Suprapubic skin (tissue), 4 donors: ENCODE results near the gene C1D. TPM values are rescaled to one million over a fixed set of nuclear protein-coding genes. Genes with fewer than 3 reads are reported as not detected.
"Not testable (repeated sequence)": the region's sequence is repeated elsewhere in the genome, so short reads cannot be mapped to it uniquely, and the experiment has no call there.

ENCODE experiments used
- DNase-seq, 2 donors: peaks; one replicate each; pipeline ENCODE4 v3.0.0-alpha.2; 2019; ENCODE audit warnings: low spot score in 2 of 2
- H3K27ac ChIP-seq: fragments of 200-600 bp; sonication (generic); one replicate; pipeline ENCODE4 v1.5.1; 2019
- H3K27me3 ChIP-seq: fragments of 200-600 bp; sonication (generic); one replicate; pipeline ENCODE4 v1.5.1; 2019
- H3K36me3 ChIP-seq: fragments of 200-600 bp; sonication (generic); one replicate; pipeline ENCODE4 v1.5.1; 2019
- H3K4me1 ChIP-seq: fragments of 200-600 bp; sonication (generic); one replicate; pipeline ENCODE4 v1.5.1; 2019
- H3K4me3 ChIP-seq: fragments of 200-600 bp; sonication (generic); one replicate; pipeline ENCODE4 v1.5.1; 2019; ENCODE audit warnings: mild to moderate bottlenecking
- H3K9me3 ChIP-seq: fragments of 200-600 bp; sonication (generic); one replicate; pipeline ENCODE4 v1.5.1; 2019
- CTCF ChIP-seq, 2 donors: fragments of 200-600 bp in 1 of 2; fragments of 450-650 bp in 1 of 2; sonication (generic) in 1 of 2; IDR thresholded peaks; one replicate each; pipeline ENCODE4 v1.5.1; 2016 to 2019; ENCODE audit warnings: antibody characterized with exemption in 2 of 2, mild to moderate bottlenecking in 1 of 2, moderate library complexity in 1 of 2
- EP300 ChIP-seq: sonication (generic); formaldehyde crosslinking; IDR thresholded peaks from one replicate; pipeline ENCODE4 v1.6.1; 2017; ENCODE audit warnings: antibody characterized with exemption
- POLR2A ChIP-seq, 2 donors: fragments of 450-650 bp; IDR thresholded peaks; one replicate each; pipeline ENCODE4 v1.6.1; 2017; ENCODE audit warnings: antibody characterized with exemption in 2 of 2, mild to moderate bottlenecking in 2 of 2, moderate library complexity in 2 of 2
- POLR2AphosphoS5 ChIP-seq, 3 donors: sonication (generic); formaldehyde crosslinking; IDR thresholded peaks; one replicate each; pipeline ENCODE4 v1.6.1; 2017; ENCODE audit warnings: antibody characterized with exemption in 3 of 3
- WGBS: methylation state at CpG from one replicate; pipeline ENCODE4 v1.1.5; 2018; 5-methylcytosine and 5-hydroxymethylcytosine counted together
- total RNA-seq, 4 donors: library from RNA; depleted of rRNA; stranded (reverse); fragments of >200 nt; gene quantifications; one replicate each; pipeline ENCODE4 v1.1.0, GENCODE V29; 2016

The C1D gene
- total RNA-seq, 4 donors from 2014 or later, result 19.8 to 28.4 (median 26.4) TPM

- Histone ChIP-seq H3K27ac (no peak overlapping the region), H3K4me3 (no peak overlapping the region), H3K4me1 (peaks cover 7% of the 10 kb centered on the region), H3K27me3 (no peaks in the 10 kb centered on the region), H3K36me3 (no peaks in the 10 kb centered on the region), H3K9me3 (no peaks in the 10 kb centered on the region)
- 73% methylated on average over 6 of the region's 6 CpGs for WGBS
- TF ChIP-seq EP300 (no peak), CTCF (IDR thresholded peaks at IDR 0.05) (no peak), POLR2A (IDR thresholded peaks at IDR 0.05) (no peak), POLR2AphosphoS5 (IDR thresholded peaks at IDR 0.05) (no peak)
- no peak for DNase-seq
These were observed 65.9 kb downstream of the C1D start for GRCh38 chr2:67996772-67997527.

- H3K4me1 ChIP-seq, result peaks cover 7% of the 10 kb centered on the region
- TF ChIP-seq CTCF (IDR thresholded peaks at IDR 0.05) (no peak), POLR2AphosphoS5 (IDR thresholded peaks at IDR 0.05) (no peak), POLR2A (IDR thresholded peaks at IDR 0.05) (no peak), EP300 (no peak)
- no peak overlapping the region for H3K4me3 ChIP-seq
- WGBS, result 92% methylated on average over 1 of the region's 1 CpG
- H3K27me3 ChIP-seq, result no peaks in the 10 kb centered on the region
- no peak for DNase-seq
- no peak overlapping the region for H3K27ac ChIP-seq
- no peaks in the 10 kb centered on the region for H3K36me3 ChIP-seq
- H3K9me3 ChIP-seq, result no peaks in the 10 kb centered on the region
These were observed 68.1 kb downstream of the C1D start for GRCh38 chr2:67994716-67995115.

GRCh38 chr2:67994069-67994468, 68.7 kb downstream of the C1D start:
- not testable (repeated sequence) for H3K9me3 ChIP-seq, H3K36me3 ChIP-seq, DNase-seq, H3K4me1 ChIP-seq, H3K27ac ChIP-seq, H3K4me3 ChIP-seq, H3K27me3 ChIP-seq
- 94% methylated on average over 3 of the region's 3 CpGs for WGBS

GRCh38 chr2:67993329-67993728, 69.5 kb downstream of the C1D start:
- no peaks in the 10 kb centered on the region for H3K27me3 ChIP-seq
- no peaks in the 10 kb centered on the region for H3K9me3 ChIP-seq
- peaks cover 7% of the 10 kb centered on the region for H3K4me1 ChIP-seq
- DNase-seq, result no peak
- no peak overlapping the region for H3K4me3 ChIP-seq
- H3K27ac ChIP-seq, result no peak overlapping the region
- no peaks in the 10 kb centered on the region for H3K36me3 ChIP-seq
- TF ChIP-seq POLR2AphosphoS5 (IDR thresholded peaks at IDR 0.05) (no peak), EP300 (no peak), CTCF (IDR thresholded peaks at IDR 0.05) (no peak), POLR2A (IDR thresholded peaks at IDR 0.05) (no peak)
- WGBS, result 85% methylated on average over 3 of the region's 3 CpGs

GRCh38 chr2:67991456-67991855, 71.3 kb downstream of the C1D start:
- Histone ChIP-seq H3K27ac (no peak overlapping the region), H3K27me3 (no peaks in the 10 kb centered on the region), H3K36me3 (no peaks in the 10 kb centered on the region), H3K4me1 (no peaks in the 10 kb centered on the region), H3K9me3 (no peaks in the 10 kb centered on the region), H3K4me3 (no peak overlapping the region)
- TF ChIP-seq CTCF (IDR thresholded peaks at IDR 0.05), result no peak
- TF ChIP-seq EP300, result no peak
- TF ChIP-seq POLR2A (IDR thresholded peaks at IDR 0.05), result no peak
- no peak for DNase-seq
- 64% methylated on average over 2 of the region's 2 CpGs for WGBS

Other genes with a start within 250 kb of the C1D start
- gene PNO1, start 94.9 kb upstream of the C1D start, total RNA-seq, result 10 to 100 TPM in 3 of 4 donors, 1 to 10 TPM in 1; 8.4 to 20.2 (median 15.5) TPM
- 10 to 100 TPM; 31.3 to 40.0 (median 36.2) TPM for gene PPP3R1, start 189.5 kb upstream of the C1D start, total RNA-seq